LHCN-M2 (cell line): ENCODE results near the gene DRD2. TPM values are rescaled to one million over a fixed set of nuclear protein-coding genes. Genes with fewer than 3 reads are reported as not detected.
A peak's percentile ranks its signal among the peaks of the same experiment; 100 is the strongest.

ENCODE experiments used
- DNase-seq: peaks from one replicate; pipeline ENCODE4 v3.0.0-alpha.2; 2012; ENCODE audit warnings: low read depth
- total RNA-seq: library from RNA; depleted of rRNA; stranded (reverse); fragments of >200 nt; gene quantifications from 2 replicates; pipeline ENCODE4 v1.2.3, GENCODE V29; 2014

Gene DRD2
- total RNA-seq, 1 experiment from 2014 or later: 5.7 TPM

DNA sequence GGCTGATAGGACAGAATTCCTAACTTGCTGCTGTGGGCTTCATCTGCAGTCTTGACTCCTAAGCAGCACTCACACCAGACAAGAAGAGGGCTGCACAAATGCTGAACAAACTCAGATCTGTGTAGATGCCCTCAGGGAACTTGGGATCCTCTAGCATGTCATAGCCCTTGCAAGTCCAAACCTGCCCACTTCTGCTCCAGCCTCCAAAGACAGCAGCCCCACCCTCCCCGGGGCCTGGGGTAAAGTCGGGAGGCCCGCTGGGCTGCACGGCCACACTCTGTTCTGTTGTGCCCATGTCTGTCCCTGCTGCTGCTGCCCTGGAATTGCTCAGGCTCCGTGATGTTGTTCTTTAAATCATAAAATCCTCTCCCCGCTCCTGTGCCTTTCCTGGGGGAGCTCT lies 28.3 kb downstream of the DRD2 start:
- no peak for DNase-seq

DNA sequence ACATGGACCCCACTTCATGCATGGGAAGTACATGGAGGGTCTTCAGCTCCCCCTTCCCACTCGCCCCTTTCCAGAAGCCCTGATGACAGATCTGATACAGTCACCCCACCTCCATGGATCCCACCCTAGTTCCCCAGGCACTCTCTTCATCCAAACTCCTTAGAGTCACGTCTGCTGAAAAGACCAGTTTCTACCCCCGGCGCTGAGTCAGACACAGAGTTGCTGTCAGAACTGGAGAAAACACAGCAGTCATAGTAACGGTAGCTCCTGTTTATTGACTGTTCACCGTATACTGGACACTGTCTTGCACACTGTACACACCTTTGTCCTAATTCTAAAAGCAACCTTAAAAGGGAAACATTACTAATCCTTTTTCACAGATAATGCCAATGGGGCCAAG lies 29.1 kb downstream of the DRD2 start:
- peak; percentile 42 for DNase-seq

DNA sequence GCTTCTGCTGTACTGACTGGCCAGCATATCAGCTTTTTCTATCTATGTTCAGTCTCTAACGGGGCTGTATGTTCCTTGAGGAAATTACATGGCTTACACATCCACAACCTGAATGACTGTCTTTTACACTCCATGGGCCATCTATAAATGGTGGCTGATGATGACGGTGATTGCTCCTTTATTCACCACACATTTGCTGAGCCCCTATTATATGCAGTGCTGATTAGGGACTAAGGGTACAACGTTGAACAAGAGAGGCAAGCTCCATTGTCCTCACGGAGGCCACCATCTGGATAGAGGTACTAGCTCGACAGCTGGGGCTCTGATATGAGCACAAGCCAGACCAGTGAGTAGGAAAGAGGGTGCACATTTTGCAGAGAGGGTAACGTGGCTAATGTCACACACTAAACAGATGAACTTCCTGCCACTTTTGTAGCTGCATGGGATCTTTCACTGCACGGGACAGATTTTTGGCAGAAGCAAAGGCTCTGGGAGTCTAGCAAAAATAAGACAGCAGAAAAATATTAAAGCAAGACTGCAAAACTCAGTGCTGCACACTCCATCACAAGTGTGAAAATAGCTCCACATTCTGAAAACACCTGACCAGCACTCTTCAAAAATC lies 30.6 kb downstream of the DRD2 start:
- no peak for DNase-seq

DNA sequence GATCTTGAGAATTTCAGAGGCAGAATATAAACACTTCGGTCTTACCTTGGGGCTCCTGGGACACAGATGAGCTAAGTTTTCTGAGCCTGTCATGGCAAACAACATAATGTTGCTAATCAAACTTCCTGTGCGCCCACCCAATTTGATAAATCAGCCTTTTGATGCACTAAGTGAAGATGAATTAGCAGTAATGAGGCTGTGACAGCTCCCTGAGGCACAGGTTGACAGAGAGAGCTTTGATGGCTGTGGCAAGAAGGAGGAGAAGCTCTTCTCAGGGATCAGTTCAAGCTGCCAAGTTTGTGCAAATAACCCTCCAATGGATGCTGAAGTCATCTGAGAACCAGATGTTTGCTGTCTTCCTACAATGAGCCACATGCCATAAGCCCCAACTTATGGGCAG lies 34.4 kb downstream of the DRD2 start:
- no peak for DNase-seq

DNA sequence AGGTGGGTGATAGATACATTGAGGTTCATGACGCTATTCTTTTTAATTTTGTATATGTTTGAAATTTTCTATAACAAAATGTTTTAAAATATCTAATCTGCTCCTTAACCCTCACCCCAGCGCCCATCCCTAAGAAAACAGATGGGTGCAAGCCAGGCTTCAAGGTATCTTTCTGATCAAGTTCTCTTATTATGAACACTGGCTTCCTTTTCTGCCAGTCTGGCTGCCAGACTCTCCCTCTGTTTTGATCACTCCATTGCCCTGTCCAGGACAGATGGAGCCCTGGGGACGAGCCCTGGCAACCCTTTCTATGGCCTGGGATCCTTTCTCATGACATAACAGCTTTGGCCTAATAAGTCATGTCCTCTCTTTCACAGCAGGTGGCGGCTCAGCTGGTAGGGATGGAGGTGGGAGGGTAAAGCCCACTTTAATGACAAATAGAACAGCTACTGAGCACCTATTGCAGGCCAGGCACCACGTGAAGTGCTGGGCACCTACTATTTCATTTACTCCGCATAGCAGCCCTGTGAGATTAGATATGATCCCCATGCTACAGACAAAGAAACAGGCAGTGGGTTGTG lies 38.4 kb downstream of the DRD2 start:
- DNase-seq: no peak

DNA sequence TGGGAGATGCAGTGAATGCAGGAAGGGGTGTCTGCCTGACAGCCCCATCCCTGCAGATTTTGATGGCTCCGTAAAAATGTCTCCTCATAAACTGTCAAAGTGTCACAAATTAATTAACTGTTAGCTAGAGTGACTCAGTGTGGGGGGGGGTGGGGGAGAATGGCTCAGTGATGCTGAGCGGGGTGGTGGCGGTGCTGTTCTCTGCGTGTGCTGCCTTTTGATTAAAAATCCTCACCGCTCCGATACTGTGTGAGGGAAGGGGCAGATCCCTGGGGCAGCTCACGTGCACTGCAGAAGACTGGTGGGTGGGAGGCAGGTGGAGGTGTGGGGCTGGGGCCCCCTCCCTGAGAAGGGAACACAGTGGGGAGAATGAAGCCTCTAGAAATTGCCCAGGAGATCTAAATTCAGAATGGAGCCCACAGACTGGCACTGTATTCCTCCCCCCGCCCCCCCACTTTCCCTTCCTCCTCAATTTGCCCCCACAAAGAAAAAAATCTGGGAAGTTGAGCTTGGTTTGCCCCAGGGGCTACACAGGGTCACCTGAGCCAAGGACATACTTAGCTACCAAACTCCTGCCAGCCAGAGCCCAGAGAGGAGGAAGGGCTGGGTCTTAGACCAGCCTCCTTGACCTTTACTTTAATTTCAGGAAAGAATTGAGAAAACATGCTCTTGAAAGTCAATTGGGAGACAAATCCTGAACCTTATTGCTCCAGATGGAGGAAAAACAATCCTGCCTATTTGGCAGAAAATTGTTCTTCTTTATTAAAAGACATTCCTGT lies 39.8 kb downstream of the DRD2 start:
- no peak for DNase-seq

DNA sequence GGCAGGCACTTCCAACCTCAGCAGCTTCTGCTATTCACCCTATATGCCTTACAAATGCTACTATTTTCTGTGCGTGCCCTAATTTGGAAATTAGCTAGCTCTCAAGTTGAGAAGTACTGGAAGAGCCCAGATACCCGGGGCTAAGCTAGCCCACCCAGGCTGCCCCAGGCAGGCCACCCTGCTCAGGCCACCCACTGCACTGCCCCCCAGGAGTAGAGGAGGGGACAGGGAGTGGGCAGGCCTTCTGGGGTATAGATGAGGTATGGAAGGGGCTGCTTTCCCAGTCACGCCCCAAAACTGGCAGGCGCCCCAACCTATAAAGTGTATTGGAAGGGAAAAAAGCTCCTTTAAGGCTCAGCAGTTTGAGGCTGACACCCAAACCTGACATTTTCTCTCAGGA lies 43.5 kb downstream of the DRD2 start:
- no peak for DNase-seq

DNA sequence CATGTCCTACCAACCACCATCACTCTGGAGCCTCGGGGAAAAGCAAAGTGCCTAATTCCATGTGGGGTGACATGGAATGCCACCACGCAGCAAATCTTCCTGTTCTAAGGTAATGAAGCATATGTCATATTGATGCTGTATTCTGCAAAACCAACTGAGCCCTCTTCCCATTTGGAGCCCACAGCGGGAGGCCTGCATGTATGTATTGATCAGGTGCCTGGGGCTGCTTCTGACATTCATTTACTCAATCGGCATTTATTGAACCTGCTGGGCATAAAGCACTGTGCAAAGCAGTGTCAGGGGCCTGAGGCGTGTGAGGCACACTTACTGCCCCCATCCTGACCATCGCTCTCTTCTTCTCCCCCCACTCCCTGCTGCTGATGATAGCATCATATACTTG lies 48.5 kb downstream of the DRD2 start:
- DNase-seq: no peak

DNA sequence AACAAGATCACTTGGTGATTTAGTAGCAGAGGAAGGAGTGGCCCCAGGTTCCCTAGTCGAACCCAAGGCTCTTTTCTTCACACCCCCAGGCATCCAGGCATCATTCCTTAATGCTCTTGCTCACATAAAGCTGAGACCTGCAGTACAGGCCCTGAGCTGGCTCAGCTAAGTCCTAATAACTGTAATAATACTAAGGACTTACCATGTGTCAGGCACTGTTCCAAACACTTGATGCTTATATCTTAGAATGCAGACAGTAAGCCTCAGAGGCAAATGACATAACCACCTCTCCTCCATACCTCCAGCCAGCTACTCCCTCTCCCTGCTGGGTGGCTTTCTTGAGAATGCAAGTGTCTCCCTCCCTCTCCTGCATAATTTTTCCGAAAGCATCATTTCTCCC lies 54.4 kb downstream of the DRD2 start:
- no peak for DNase-seq

DNA sequence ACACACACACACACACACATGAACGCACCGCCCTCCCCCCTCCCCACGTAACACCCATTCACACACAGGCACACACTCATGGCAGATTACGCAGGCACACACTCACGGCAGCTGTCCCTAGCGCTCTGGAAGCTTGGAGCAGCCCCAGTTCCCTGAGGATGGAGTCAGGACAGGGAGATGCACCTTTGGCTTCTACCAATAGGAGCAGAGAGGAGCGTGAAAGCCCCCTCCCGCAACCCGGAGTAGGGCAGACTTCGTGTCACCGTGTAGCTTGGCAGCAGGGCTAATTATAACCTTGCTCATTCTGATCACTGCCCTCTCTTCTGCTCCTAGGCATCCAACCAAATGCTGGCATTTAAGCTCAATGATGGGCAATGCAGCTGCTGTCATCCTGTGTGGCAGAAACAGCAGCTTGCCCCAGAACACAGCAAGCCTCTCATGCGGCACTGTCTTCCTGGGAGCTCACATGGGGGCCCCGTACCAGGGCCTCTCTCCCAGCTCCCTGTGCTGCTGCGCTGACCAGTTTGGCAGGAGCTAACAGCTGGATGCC lies 55.7 kb downstream of the DRD2 start:
- DNase-seq: peak; percentile 21

DNA sequence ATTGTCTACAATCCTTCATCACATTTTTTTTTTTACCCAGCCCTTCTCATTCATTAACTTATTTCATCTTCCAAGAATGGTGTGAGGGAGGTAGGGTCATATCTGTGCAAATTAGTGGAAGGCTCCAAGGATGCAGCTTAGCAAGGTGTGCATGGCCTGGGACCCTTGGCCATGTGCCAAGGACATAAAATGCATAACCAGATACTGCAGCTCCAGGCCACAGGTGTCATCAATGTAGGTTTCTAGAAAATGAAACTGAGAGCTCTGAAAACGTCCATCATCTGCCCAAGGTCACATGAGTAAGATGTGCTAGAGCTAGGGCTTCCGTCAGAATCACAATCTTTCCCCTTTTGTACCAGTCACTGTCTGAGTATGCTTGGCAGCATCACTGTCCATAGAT lies 57.8 kb downstream of the DRD2 start:
- DNase-seq: no peak

DNA sequence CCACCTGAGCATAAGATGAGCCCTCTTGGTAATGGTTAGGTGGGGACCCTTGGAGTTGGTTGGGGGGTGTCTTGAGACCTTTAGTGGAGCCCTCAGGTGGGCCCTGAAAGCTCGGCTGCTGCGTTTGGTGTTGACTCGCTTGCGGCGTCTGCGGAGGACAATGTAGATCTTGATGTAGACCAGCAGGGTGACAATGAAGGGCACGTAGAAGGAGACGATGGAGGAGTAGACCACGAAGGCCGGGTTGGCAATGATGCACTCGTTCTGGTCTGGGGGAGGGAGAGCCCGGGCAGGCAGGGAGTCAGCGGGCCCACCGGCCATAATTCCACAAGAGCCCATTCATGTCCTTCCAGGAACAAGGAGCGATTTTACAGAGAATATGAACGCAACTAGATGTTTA lies 59.9 kb downstream of the DRD2 start:
- no peak for DNase-seq

DNA sequence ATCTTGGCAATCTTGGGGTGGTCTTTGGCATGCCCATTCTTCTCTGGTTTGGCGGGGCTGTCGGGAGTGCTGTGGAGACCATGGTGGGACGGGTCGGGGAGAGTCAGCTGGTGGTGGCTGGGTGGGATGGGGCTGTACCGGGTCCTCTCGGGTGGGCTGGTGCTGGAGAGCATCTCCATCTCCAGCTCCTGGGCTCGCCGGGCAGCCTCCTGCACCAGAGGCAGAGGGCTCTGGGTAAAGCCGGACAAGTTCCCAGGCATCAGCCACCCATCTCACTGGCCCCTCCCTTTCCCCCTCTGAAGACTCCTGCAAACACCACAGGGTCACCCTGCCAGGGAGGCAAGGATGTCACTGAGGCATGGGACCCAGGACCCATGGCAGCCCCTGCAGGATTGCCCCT lies 62.5 kb downstream of the DRD2 start:
- DNase-seq: no peak

DNA sequence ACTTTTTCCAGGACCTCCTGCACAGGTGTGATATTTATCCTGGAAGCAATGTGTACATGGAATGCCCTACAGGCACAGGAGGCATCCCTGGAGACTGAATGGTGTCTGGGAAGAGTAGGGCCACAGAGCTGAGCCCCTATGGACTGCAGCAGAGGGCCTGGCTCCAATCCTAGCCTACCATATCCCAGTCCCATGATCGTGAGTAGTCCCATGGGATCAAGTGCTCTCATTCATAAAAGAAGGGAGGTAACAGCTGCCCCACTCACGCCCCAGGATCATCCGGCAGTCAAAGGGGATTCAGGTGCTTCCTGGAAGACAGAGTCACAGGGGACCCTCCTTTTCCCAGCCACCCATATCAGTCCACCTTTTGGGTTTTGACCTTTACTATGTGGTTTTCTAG lies 63.7 kb downstream of the DRD2 start:
- no peak for DNase-seq

DNA sequence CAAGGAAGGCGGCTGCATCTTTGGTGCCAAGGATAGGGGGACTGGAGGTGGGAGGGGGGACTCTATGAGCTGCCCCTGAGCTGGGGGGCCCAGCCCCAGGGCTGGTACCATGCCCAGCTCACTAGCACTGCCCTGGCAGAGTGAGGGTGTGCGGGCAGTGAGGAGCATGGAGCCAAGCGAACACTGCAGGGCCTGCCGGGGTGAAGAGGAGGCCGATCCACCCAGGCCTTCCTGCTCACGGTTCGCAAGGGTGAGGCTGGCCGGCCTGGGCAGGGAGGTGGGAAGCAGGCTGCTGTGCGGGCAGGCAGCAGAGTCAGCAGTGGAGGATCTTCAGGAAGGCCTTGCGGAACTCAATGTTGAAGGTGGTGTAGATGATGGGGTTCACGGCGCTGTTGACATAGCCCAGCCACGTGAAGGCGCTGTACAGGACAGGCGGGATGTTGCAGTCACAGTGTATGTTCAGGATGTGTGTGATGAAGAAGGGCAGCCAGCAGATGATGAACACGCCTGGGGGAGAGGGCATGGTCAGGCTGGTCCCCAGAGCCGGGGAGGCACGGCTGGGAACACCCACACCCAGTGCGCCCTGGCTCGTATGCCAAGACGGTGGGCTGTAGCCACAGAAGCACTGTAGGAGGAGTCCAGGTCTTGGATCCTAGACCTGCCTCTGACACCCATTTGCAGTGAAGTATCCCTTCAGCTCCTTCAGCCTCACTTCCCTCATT lies 64.6 kb downstream of the DRD2 start:
- no peak for DNase-seq

DNA sequence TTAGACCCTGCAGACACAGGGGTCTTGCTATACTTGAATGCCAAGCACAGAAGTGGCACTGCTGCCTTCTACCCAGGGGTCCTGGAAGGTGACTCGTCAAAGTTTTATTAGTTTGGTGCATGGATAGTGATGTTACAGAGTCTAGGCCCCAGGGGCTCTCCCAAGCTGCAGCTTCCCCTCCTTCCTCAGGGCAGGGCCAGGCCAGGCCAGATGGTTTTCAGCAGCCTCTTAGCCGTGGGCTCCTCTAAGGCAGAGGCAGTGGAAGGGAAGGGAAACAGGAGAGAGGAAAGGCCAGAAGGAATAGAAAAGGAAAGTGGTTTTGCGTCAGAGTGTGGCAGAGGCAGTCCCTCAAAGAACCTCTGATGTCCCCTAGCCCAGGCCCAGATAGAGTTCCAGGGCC lies 65.7 kb downstream of the DRD2 start:
- DNase-seq: no peak

DNA sequence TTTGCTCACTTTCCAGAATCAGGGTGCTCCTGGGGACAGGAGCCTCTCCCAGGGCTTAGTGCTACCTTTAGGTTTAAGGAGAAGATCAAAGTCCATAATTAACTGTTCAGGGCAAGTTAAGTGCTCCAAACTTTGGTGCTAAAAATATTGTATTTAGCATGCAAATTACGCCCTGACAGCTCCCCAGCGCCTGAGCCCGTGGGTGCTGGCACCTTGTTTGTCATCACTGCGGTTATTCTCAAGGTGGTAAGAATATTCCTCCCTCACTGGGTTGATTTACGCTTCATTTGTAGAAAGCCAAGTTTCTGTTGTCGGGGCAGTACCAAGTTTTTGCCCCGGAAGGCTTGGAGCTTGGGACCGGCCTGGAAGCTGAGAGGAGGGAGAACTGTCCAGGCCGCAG lies 66.3 kb downstream of the DRD2 start:
- no peak for DNase-seq

DNA sequence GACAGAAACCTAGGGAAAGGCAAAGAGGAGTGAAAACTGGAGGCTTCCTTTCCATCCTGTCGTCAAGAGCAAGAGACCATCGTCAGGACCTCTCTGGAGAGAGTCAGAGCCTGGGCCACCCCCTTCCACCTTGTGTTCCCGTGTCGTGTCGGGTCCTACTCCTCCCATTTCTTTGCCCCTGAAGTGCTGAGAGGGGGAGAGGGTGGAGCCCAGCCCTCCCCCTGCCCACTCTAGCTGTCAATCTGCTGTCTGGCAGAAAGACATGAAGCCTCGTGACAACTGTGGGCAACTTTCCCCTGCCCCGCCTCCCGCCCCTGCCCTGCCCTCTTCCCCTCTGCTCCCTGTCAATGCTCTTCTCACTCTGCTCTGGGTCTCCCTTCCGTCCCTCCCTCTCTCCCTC lies 67.0 kb downstream of the DRD2 start:
- DNase-seq: no peak

DNA sequence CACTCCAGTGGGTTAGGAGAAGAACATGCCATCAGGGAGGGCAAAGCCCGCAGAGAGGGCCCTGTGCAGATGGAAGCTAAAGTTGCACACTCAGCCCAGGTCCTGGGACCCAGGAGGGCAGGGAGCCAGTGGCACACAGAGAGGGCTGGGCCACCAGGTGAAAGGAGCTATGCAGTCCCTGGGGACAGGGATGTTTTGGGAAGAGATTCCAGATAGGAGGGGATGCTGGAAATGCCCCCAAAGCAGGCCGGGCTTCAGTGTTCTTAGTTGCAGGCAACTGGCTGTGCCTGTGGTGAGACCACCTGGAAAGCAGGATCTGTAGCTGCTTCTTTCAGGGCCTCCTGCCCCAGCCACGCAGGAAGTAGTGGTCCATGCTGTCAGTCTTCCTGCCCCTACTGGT lies 68.0 kb downstream of the DRD2 start:
- no peak for DNase-seq

DNA sequence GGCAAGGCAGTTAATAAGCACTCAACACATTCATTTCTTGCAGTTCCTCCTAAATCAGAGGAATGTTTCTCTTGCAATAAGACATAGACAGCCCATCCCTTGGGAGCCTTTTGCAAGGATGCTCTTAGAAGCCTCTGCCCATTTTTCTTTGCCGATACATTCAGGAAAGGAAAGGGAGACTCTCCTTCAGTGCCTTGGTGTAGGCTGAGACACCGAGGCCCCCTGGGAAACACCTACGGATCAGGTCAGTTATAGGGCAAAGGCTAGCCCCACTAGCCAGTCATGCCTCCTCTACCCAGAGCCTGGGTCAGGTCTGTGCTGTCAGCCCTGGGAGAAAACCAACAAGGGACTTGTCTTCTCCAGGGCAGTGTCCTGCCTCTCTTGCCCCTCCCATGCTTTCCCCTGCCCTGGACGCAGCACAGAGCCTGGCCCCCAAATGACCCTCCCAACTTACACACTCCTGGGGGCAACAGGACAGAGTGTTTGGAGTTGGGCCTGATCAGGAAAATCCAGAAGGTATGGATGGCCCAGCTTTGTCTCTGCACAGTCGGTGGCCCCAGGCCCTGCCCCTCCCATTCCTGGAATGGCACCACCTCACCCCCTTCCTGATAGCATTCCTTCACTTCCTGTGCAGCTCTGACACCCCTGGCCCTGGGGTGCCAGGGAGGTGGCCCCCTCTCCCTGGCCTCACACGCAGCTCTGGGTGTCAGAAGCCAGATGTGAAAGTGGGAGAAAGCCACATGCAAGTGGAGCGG lies 69.3 kb downstream of the DRD2 start:
- DNase-seq: no peak

DNA sequence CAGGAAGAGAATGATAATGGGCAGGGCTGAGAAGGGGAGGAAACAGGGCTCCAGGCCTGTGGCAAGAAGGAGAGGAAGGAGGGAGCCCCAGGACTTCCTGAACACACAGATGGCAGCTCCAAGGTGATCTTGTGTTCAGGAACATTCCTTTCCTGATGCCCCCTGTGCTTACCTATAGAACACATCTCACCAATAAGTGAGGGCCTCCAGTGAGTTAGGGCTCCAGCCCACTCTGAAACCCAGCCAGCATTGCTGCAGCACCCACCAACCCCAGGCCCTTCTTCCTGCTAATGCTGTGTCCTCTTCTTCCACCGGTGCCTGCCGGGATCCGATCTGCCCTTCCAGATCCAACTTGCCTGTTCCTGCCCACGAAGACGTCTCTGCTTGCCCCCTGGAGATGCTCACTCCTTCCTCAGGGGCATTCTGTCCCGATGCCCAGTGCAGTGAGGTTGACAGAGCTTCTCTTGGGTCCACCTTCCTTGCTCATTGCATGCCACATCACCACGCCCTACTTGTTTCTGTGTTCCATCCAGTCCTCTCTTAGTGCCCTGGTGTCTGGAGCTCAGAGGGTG lies 70.3 kb downstream of the DRD2 start:
- no peak for DNase-seq
